ENCODE data around the gene ABCC4. TPM values are rescaled to one million over a fixed set of nuclear protein-coding genes. Genes with fewer than 3 reads are reported as not detected.

The ABCC4 gene
- total RNA-seq, 1 donor from 2014 or later: 19.0 TPM

DNA sequence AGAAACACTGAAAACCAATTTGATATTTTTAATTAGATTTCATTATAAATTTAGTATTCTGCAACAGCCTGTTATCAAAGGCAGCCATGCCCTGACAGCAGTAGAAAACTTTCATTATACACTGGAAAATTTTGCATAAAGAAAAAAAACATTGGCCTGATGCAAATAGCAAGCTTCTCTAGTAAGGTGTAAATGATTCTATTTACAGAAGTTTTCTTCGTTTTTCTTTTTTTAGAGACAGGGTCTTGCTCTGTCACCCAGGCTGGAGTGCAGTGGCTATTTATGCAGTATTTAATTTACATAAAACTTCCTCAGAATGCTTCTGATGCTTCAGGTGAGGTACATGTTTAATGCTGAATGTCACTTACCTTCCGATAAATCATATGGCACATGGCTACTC is 67.0 kb downstream of the ABCC4 start:
- Mint-ChIP-seq H3K9me3 (ENCODE audit: unreplicated experiment) (no peaks in the 10 kb centered on the region), H3K4me1 (ENCODE audit: unreplicated experiment) (peaks cover 26% of the 10 kb centered on the region), H3K27ac (ENCODE audit: unreplicated experiment) (no peak overlapping the region), H3K36me3 (ENCODE audit: low read depth, unreplicated experiment) (no peaks in the 10 kb centered on the region), H3K27me3 (ENCODE audit: unreplicated experiment) (peaks cover 4% of the 10 kb centered on the region), H3K4me3 (ENCODE audit: unreplicated experiment) (no peak overlapping the region)
- TF ChIP-seq, protein P1, sequence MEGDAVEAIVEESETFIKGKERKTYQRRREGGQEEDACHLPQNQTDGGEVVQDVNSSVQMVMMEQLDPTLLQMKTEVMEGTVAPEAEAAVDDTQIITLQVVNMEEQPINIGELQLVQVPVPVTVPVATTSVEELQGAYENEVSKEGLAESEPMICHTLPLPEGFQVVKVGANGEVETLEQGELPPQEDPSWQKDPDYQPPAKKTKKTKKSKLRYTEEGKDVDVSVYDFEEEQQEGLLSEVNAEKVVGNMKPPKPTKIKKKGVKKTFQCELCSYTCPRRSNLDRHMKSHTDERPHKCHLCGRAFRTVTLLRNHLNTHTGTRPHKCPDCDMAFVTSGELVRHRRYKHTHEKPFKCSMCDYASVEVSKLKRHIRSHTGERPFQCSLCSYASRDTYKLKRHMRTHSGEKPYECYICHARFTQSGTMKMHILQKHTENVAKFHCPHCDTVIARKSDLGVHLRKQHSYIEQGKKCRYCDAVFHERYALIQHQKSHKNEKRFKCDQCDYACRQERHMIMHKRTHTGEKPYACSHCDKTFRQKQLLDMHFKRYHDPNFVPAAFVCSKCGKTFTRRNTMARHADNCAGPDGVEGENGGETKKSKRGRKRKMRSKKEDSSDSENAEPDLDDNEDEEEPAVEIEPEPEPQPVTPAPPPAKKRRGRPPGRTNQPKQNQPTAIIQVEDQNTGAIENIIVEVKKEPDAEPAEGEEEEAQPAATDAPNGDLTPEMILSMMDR (IDR thresholded peaks at IDR 0.05; ENCODE audit: unreplicated experiment): no peak
- DNase-seq (ENCODE audit: low spot score): no peak

DNA sequence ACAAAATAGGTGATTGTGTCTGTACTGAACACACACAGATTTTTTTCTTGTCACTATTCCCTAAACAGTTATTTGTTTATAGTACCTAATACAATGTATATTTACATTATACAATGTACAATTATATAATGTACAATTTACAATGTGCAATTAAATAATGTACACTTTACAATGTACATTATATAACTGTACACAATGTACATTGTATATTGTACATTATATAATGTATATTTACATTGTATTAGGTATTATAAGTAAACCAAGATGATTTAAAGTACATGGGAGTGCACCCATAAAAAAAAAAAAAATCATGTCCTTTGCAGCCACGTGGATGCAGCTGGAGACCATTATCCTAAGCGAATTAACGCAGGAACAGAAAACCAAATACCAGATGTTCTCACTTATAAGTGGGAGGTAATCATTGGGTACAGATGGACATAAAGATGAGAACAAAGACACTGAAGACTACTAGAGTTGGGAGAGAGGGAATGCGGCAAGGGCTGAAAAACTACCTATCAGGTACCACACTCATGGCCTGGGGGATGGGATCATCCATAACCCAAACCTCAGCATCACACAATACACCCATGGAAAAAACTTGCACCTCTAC is 68.1 kb downstream of the ABCC4 start:
- H3K36me3 Mint-ChIP-seq (ENCODE audit: low read depth, unreplicated experiment): no peaks in the 10 kb centered on the region
- H3K27me3 Mint-ChIP-seq (ENCODE audit: unreplicated experiment): peaks cover 4% of the 10 kb centered on the region
- H3K4me3 Mint-ChIP-seq (ENCODE audit: unreplicated experiment): no peak overlapping the region

DNA sequence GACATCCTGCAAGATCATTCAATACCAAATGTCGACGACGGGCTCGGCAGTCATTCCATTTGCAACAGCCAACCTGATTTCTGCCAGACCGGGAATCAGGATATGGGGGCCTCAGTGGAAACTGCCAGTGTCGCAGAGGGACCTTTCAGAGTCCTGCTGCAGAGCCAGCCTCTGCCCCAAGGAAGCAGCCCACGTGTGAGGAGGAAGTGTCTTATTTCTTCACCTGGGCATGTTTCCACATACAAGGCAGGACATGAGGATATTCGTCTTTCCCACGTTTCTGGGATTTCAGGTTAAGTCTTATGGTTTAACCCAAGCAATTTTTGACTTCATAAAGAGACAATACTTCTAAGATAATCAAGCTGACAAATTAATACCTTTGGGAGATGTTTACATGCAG is 69.9 kb downstream of the ABCC4 start:
- H3K27me3 Mint-ChIP-seq (ENCODE audit: unreplicated experiment): peaks cover 1% of the 10 kb centered on the region
- no peak overlapping the region for H3K4me3 Mint-ChIP-seq (ENCODE audit: unreplicated experiment)
- no peak for DNase-seq (ENCODE audit: low spot score)
- TF ChIP-seq, protein P1 (IDR thresholded peaks at IDR 0.05; ENCODE audit: unreplicated experiment): no peak
- no peaks in the 10 kb centered on the region for H3K36me3 Mint-ChIP-seq (ENCODE audit: low read depth, unreplicated experiment)
- H3K4me1 Mint-ChIP-seq (ENCODE audit: unreplicated experiment): peaks cover 32% of the 10 kb centered on the region
- H3K9me3 Mint-ChIP-seq (ENCODE audit: unreplicated experiment): no peaks in the 10 kb centered on the region
- H3K27ac Mint-ChIP-seq (ENCODE audit: unreplicated experiment): peak overlapping the region; percentile 58

More for the DNA sequence above, 68.1 kb downstream of the ABCC4 start:
- Mint-ChIP-seq H3K9me3 (ENCODE audit: unreplicated experiment) (no peaks in the 10 kb centered on the region), H3K27ac (ENCODE audit: unreplicated experiment) (no peak overlapping the region), H3K4me1 (ENCODE audit: unreplicated experiment) (peaks cover 26% of the 10 kb centered on the region)
- DNase-seq (ENCODE audit: low spot score): no peak
- TF ChIP-seq, protein P1 (IDR thresholded peaks at IDR 0.05; ENCODE audit: unreplicated experiment): no peak

DNA sequence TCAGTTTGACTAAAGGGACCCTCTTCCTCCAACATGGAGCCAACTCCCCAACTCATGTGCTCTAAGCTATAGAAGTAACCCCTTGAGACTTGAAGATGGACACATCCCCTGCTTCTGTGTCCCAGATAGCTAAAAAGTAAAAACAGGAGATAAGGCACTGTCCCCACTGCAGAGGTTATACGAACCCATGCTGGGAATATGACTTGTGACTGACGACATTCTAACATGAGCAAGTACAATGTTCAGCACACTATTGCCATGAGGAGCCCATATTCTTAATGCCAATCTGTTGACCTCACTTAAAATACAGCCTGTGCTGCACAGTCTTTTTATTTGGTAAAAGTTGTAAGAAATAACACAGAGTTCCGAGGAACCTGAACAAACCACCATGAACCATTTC is 71.4 kb downstream of the ABCC4 start:
- Mint-ChIP-seq H3K4me3 (ENCODE audit: unreplicated experiment) (no peak overlapping the region), H3K9me3 (ENCODE audit: unreplicated experiment) (no peaks in the 10 kb centered on the region), H3K27ac (ENCODE audit: unreplicated experiment) (no peak overlapping the region), H3K36me3 (ENCODE audit: low read depth, unreplicated experiment) (no peaks in the 10 kb centered on the region), H3K27me3 (ENCODE audit: unreplicated experiment) (peaks cover 1% of the 10 kb centered on the region), H3K4me1 (ENCODE audit: unreplicated experiment) (peaks cover 20% of the 10 kb centered on the region)
- no peak for DNase-seq (ENCODE audit: low spot score)
- TF ChIP-seq, protein P1 (IDR thresholded peaks at IDR 0.05; ENCODE audit: unreplicated experiment): no peak

DNA sequence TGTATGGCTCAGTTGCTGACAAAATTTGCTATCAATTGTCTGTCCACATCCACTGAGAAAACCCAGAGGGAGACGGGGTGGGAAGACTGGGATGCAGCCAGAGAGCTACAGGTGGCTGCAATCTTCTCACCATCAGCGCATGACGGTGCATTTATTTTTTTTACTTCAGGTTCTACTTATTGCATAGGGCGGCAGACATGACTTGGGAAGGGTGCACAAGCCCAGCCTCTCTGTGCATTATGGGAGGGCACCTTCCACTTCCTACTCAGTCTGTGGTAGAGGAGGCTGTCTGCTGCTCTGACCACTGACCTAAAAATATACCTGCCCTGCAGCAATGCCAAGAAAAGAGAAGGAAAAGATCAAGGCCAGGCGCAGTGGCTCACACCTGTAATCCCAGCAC is 73.1 kb downstream of the ABCC4 start:
- Mint-ChIP-seq H3K36me3 (ENCODE audit: low read depth, unreplicated experiment) (no peaks in the 10 kb centered on the region), H3K4me3 (ENCODE audit: unreplicated experiment) (no peak overlapping the region), H3K27me3 (ENCODE audit: unreplicated experiment) (no peaks in the 10 kb centered on the region), H3K4me1 (ENCODE audit: unreplicated experiment) (peaks cover 20% of the 10 kb centered on the region), H3K9me3 (ENCODE audit: unreplicated experiment) (no peaks in the 10 kb centered on the region), H3K27ac (ENCODE audit: unreplicated experiment) (no peak overlapping the region)
- TF ChIP-seq, protein P1 (IDR thresholded peaks at IDR 0.05; ENCODE audit: unreplicated experiment): no peak
- no peak for DNase-seq (ENCODE audit: low spot score)

Data from endothelial cell (in vitro differentiated cells).